HG02943 (cell line): ENCODE data around the gene SQSTM1.

Source experiments
- ATAC-seq: cut with Tn5 transposase; IDR thresholded peaks from one replicate; pipeline ENCODE4 v1.9.1; 2021; ENCODE audit warnings: mild to moderate bottlenecking, low read depth, moderate library complexity; ENCODE audit not compliant: unreplicated experiment

Gene SQSTM1

DNA sequence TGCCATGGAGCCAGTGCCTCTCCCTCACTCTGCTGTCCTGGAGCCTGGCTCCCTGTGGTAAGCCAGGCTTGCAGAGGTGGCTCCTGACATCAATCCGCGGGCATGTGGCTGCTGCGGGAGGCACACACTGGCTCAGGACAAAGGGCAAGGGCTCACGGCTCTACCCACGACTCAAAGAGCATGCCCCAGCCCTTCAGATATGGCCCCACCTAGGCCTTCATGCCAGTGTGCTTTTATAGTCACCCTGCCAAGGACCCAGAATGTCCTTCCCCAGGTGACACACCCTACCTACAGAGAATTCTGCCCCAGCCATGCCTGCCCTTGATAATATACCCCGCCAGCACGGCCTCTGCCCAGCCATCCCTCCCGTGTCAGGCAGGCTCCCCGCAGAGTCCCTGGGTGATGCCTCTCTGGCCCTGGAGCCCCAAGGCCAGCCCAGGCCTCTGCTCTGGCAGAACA, 15.6 kb upstream of the SQSTM1 start:
- ATAC-seq = no peak

DNA sequence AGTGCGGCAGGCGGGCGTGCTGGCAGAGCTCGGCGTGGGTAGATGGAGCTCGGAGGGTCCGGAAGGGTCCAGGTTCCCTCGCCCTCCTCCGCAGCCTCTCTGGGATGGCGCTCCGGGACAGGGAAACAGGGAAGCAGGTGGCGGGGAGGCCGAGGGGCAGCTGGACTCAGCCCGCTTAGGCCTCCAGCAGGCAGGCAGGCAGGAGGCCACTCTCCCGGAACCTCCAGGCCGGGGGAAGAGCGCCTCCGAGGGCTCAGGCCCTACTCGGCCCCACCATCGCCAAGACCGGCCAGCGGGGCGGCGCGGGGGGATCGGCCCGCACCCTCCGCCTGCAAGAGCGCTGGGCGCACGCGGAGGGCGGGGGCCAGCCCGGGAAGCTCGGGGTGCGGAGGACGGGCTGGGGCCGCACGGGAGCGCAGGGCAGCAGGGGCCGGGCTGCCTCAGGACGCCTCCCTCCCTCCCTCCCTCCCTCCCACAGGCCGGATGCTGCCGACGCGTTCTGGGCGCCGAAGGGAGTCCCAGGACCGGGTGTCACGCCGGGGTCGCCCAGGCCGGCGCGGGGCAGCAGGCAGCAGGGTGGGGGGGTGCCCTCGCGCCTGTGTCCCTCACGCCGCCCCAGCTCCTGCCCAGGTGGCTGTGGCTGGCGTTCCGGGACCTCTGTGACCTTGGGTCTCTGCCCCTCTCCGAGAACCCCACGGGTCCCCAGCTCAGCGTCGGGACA, 15.0 kb upstream of the SQSTM1 start:
- ATAC-seq = peak; percentile 19

DNA sequence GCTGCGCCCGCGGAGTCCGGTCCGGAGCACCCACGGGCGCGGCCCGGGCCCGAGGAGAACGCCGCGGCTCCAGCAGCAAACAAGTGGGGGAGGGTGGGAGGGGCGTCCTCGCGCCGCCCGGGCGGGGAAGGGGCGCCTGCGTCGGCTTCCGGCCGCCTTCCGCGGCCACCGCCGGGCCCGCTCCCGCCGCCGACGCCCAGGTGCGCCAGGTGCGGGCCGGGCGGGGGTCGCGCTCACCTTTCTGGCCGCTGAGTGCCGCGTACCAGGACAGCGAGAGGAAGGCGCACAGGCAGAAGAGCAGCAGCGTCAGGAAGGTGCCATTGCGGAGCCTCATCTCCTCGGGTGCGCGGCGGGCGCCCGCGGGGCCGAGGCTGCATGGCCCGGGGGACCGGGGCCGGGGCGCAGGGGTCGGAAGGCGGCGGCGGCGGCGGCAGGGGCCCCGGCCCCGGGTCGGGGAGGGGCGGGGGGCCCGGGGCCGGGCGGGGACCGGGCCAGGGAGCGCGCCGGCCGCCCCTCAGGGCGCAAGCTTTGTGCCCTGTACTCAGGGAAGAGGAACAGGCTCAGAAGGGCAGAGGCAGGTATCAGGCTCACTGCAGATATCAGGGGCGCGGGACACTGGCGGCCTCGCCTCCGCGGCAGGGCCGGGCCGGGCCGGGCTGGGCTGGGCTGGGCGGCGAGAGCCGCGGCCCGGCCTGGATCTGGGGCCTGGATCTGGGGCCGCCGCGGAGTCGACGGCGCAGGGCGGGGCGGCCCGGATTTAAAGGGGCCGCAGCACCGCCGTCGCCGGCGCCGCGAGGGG, 14.3 kb upstream of the SQSTM1 start, which contains the start of gene MGAT4B:
Gene MGAT4B, minus strand, starts transcription at position 617 of the 799 bp plus-strand sequence. Its CDS starts 283 bp downstream, at position 334.
- ATAC-seq = peak; percentile 58

GRCh38 chr5:179812135-179812825, 8.4 kb upstream of the SQSTM1 start:
- ATAC-seq = no peak

- ATAC-seq = no peak
Observed at GRCh38 chr5:179812997-179813607, 7.6 kb upstream of the SQSTM1 start.

DNA sequence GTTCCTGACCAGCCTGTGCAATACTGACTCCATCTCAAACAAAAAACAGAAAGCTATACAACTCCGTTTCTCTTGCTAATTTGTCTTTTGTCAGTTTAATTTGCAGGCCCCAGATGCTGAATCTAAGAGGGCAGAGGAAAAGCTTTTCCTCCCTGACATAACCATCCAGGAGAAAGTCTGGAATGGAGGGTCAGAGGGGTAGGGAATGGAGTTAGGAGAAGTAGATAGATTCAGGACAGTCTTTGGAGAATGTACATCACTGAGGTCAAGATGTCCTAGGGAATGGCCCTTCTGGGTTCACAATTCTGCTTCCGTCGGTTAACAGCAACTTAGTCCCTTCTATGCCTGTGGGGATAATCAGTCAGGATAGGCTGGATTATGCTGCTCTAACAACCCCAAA, 6.6 kb upstream of the SQSTM1 start:
- ATAC-seq = no peak

GRCh38 chr5:179815491-179816249, 5.0 kb upstream of the SQSTM1 start:
- ATAC-seq = no peak

DNA sequence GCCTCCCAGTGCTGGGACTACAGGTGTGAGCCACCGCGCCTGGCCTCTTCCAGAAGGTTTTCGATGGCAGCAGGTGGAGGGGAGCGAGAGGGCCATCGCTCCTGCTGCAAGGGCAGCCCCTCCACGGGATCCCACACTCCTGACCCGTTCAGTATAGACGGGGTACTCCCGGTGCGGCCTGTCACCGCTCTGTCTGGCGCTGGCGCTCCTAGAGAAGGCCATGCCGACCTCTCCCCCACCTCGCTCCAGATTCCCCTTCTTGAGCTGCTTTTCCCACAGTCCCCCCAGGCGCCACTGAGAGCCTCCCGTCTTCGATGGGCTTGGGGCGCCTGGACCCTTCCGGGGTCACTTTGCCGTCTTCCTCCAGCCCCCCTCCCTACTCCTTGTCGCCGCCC, 4.3 kb upstream of the SQSTM1 start:
- ATAC-seq = no peak

GRCh38 chr5:179816796-179817469, 3.8 kb upstream of the SQSTM1 start:
- no peak for ATAC-seq

DNA sequence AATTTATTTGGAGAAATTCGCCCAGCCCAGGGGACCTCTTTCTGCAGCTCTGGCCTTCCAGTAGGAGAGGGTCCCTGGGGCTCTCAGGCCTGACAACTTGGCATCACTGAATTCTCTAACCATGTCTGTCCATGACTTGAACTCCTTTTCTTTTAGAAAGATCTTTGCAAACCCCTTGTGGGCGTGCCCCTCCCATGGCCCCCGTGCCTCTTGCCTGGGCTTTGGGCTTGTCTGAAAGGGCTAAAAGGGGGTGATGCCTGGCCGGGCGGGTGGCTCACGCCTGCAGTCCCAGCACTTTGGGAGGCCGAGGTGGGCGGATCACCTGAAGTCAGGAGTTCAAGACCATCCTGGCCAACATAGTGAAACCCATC, 3.2 kb upstream of the SQSTM1 start:
- ATAC-seq = no peak

- ATAC-seq = no peak
Observed at GRCh38 chr5:179817890-179818745, 2.6 kb upstream of the SQSTM1 start.

- peak; percentile 60 for ATAC-seq
Observed at GRCh38 chr5:179818746-179819295, 1.9 kb upstream of the SQSTM1 start.

GRCh38 chr5:179819296-179820126, 1.2 kb upstream of the SQSTM1 start:
- no peak for ATAC-seq

GRCh38 chr5:179820127-179820482, 600 bp upstream of the SQSTM1 start:
- no peak for ATAC-seq

DNA sequence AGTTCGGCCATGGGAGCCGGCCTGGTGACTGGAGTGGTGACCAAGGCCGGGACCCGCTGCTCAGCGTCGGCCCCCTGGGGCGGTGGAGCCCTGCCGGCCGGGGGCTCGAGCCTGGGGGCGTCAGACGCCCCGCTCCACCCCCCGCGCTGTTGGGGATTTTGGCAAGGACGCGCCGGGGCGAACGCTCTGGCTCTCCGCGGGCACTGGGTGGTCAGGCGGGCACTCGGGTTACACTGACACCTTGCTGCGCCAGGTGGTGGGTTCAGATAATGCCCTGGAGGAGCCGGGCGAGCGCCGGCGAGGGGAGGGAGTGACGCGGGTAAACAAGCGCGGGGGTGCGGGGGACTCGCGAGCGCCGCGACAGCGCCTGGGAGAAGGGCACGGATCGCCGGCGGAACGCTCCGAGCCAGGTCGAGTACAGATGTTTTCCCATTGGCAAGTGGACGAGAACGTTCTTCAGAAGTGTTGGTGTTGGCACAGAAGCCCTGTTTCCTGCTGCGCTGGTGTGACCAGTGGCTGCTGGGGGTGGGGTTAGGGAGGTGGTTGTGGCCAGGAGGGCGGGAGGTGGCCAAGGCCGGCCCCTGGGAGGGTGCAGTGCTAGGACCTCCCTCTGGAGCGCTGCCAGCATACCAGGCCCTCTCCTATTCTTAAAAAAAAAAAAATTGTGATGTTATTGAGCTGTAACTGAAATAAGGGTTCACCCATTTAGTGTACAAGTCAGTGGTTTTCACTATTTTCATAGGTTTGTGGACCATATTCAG, 773 bp downstream of the SQSTM1 start:
- ATAC-seq = peak; percentile 45

DNA sequence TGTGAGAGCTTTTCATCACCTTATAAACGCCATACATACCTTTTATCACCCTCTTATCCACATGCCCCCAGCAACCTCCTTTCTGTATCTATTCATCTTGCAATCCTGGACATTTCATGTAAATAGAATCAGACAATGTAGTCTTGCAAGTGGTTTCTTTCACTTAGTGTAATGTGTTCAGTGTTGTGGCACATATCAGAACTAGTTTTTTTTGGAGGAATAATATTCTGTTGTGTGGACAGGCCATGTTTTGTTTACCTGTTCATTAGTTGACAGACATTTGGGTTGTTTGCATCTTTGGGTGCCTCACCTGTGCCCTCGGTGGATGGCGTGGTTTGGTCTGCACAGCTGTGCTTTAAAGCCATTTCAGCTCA, 1.3 kb downstream of the SQSTM1 start:
- ATAC-seq = no peak

GRCh38 chr5:179822444-179822990, 1.8 kb downstream of the SQSTM1 start:
- ATAC-seq = no peak
